WTC11 (cell line): ENCODE results near the gene AMPD3. TPM values are rescaled to one million over a fixed set of nuclear protein-coding genes. Genes with fewer than 3 reads are reported as not detected.

ENCODE experiments used
- ATAC-seq: fragments of 200-7000 bp; cut with Tn5 transposase; 2 replicates; pipeline ENCODE4 v1.10.0; 2021; ENCODE audit warnings: mild to moderate bottlenecking, moderate library complexity
- CTCF ChIA-PET: fragments of 300-600 bp; sonication (Branson Sonifier 250); formaldehyde crosslinking; loops from one replicate; lab custom pipeline; 2021; ENCODE audit warnings: antibody characterized with exemption; lab: Charles Lee
- POLR2A ChIA-PET: fragments of 350-600 bp; sonication (Branson Sonifier 250); formaldehyde crosslinking; loops from one replicate; lab custom pipeline; 2021; ENCODE audit warnings: antibody characterized with exemption; lab: Charles Lee
- DNase-seq: peaks from one replicate; pipeline ENCODE4 v3.0.0; 2021; ENCODE audit warnings: low spot score
- H3K27ac Mint-ChIP-seq: 2 replicates; pipeline ENCODE4 v1.8.0; 2021; ENCODE audit warnings: mixed read lengths
- H3K27me3 Mint-ChIP-seq: 2 replicates; pipeline ENCODE4 v1.8.0; 2021; ENCODE audit warnings: low read depth, mild to moderate bottlenecking, moderate library complexity, mixed read lengths
- H3K36me3 Mint-ChIP-seq: 2 replicates; pipeline ENCODE4 v1.8.0; 2021; ENCODE audit warnings: mixed read lengths
- H3K4me1 Mint-ChIP-seq: 2 replicates; pipeline ENCODE4 v1.8.0; 2022; ENCODE audit warnings: mixed read lengths
- H3K4me3 Mint-ChIP-seq: 2 replicates; pipeline ENCODE4 v1.8.0; 2021; ENCODE audit warnings: mild to moderate bottlenecking, moderate library complexity, mixed read lengths
- H3K9me3 Mint-ChIP-seq: 2 replicates; pipeline ENCODE4 v1.8.0; 2021; ENCODE audit warnings: mixed read lengths
- ATF3 ChIP-seq: sonication (generic); formaldehyde crosslinking; conservative IDR thresholded peaks from 2 replicates; pipeline ENCODE4 v1.8.1; 2022; ENCODE audit warnings: mild to moderate bottlenecking, missing genetic modification reagents
- ERG ChIP-seq: fragments of 250-450 bp; sonication (Bioruptor Pico); IDR thresholded peaks from 2 replicates; pipeline ENCODE4 v1.8.0; 2021; ENCODE audit warnings: mild to moderate bottlenecking
- ETV6 ChIP-seq: sonication (generic); formaldehyde crosslinking; IDR thresholded peaks from 2 replicates; pipeline ENCODE4 v1.8.1; 2022; ENCODE audit warnings: mild to moderate bottlenecking, missing genetic modification reagents
- FOXK1 ChIP-seq: sonication (generic); formaldehyde crosslinking; IDR thresholded peaks from 2 replicates; pipeline ENCODE4 v1.8.0; 2022; ENCODE audit warnings: mild to moderate bottlenecking, moderate library complexity, missing genetic modification reagents
- HMGXB4 ChIP-seq: sonication (generic); formaldehyde crosslinking; IDR thresholded peaks from 2 replicates; pipeline ENCODE4 v1.8.1; 2023; ENCODE audit warnings: mild to moderate bottlenecking, moderate library complexity, missing genetic modification reagents
- MAX ChIP-seq: sonication (generic); formaldehyde crosslinking; IDR thresholded peaks from 2 replicates; pipeline ENCODE4 v1.8.0; 2022; ENCODE audit warnings: mild to moderate bottlenecking, missing genetic modification reagents
- NR3C1 ChIP-seq: sonication (generic); formaldehyde crosslinking; conservative IDR thresholded peaks from 2 replicates; pipeline ENCODE4 v1.8.1; 2023; ENCODE audit warnings: low read depth, mild to moderate bottlenecking, missing genetic modification reagents
- PRRX2 ChIP-seq: fragments of 250-450 bp; sonication (Bioruptor Pico); IDR thresholded peaks from 2 replicates; pipeline ENCODE4 v1.8.0; 2021; ENCODE audit warnings: mild to moderate bottlenecking
- RELA ChIP-seq: sonication (generic); formaldehyde crosslinking; IDR thresholded peaks from 2 replicates; pipeline ENCODE4 v1.8.1; 2022; ENCODE audit warnings: missing genetic modification reagents, mild to moderate bottlenecking, borderline replicate concordance
- SMAD4 ChIP-seq: sonication (generic); formaldehyde crosslinking; IDR thresholded peaks from 2 replicates; pipeline ENCODE4 v1.8.0; 2022; ENCODE audit warnings: mild to moderate bottlenecking, missing genetic modification reagents
- SOX15 ChIP-seq: fragments of 250-450 bp; sonication (Bioruptor Pico); IDR thresholded peaks from 2 replicates; pipeline ENCODE4 v1.9.0; 2021; ENCODE audit warnings: mild to moderate bottlenecking
- TEAD1 ChIP-seq: sonication (generic); formaldehyde crosslinking; IDR thresholded peaks from 2 replicates; pipeline ENCODE4 v1.8.0; 2022; ENCODE audit warnings: mild to moderate bottlenecking, missing genetic modification reagents
- ZMAT4 ChIP-seq: fragments of 250-450 bp; sonication (Bioruptor Pico); IDR thresholded peaks from 2 replicates; pipeline ENCODE4 v1.9.0; 2021; ENCODE audit warnings: mild to moderate bottlenecking
- ZNF121 ChIP-seq: sonication (generic); formaldehyde crosslinking; IDR thresholded peaks from 2 replicates; pipeline ENCODE4 v1.8.0; 2023; ENCODE audit warnings: missing genetic modification reagents
- ZNF532 ChIP-seq: fragments of 250-450 bp; sonication (Bioruptor Pico); IDR thresholded peaks from 2 replicates; pipeline ENCODE4 v1.9.0; 2021; ENCODE audit warnings: mild to moderate bottlenecking, borderline replicate concordance
- total RNA-seq: library from RNA; stranded (reverse); gene quantifications from 3 replicates; pipeline ENCODE4 v1.2.3, GENCODE V29; 2021
- TF ChIP-seq, protein P1 (sequence below): sonication (generic); formaldehyde crosslinking; IDR thresholded peaks from 2 replicates; pipeline ENCODE4 v1.8.1; 2022; ENCODE audit warnings: low read depth, mild to moderate bottlenecking, moderate library complexity, missing genetic modification reagents, borderline replicate concordance
- TF ChIP-seq, protein P2 (sequence below): fragments of 250-450 bp; sonication (Bioruptor Pico); conservative IDR thresholded peaks from 2 replicates; pipeline ENCODE4 v1.9.0; 2021; ENCODE audit warnings: mild to moderate bottlenecking
- TF ChIP-seq, protein P3 (sequence below): fragments of 250-450 bp; sonication (Bioruptor Pico); IDR thresholded peaks from 2 replicates; pipeline ENCODE4 v1.9.0; 2021; ENCODE audit warnings: moderate library complexity, mild to moderate bottlenecking, inconsistent platforms, borderline replicate concordance

AMPD3 gene
- total RNA-seq, 1 experiment from 2014 or later: 6.4 TPM

GRCh38 chr11:10439924-10440323 is 15.1 kb upstream of the AMPD3 start:
- POLR2A ChIA-PET: no interaction called here
- Mint-ChIP-seq H3K27ac (no peak overlapping the region; the same call in 1 of the 2 replicates), H3K27me3 (peaks cover 1% of the 10 kb centered on the region; the same call in 1 of the 2 replicates), H3K36me3 (no peaks in the 10 kb centered on the region), H3K4me1 (no peaks in the 10 kb centered on the region), H3K9me3 (no peaks in the 10 kb centered on the region), H3K4me3 (no peak overlapping the region)
- TF ChIP-seq RELA (no peak), TEAD1 (CRISPR knock-in tag) (no peak), ERG (CRISPR knock-in tag) (no peak), NR3C1 (no peak), ZNF532 (no peak), ETV6 (CRISPR knock-in tag) (no peak), ZMAT4 (CRISPR knock-in tag) (no peak), SOX15 (CRISPR knock-in tag) (no peak), ATF3 (CRISPR knock-in tag) (no peak), SMAD4 (CRISPR knock-in tag) (no peak), HMGXB4 (CRISPR knock-in tag) (no peak), PRRX2 (CRISPR knock-in tag) (no peak), FOXK1 (CRISPR knock-in tag) (no peak), ZNF121 (CRISPR knock-in tag) (no peak), MAX (no peak)
- TF ChIP-seq, protein P1, sequence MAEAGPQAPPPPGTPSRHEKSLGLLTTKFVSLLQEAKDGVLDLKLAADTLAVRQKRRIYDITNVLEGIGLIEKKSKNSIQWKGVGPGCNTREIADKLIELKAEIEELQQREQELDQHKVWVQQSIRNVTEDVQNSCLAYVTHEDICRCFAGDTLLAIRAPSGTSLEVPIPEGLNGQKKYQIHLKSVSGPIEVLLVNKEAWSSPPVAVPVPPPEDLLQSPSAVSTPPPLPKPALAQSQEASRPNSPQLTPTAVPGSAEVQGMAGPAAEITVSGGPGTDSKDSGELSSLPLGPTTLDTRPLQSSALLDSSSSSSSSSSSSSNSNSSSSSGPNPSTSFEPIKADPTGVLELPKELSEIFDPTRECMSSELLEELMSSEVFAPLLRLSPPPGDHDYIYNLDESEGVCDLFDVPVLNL (CRISPR knock-in tag): no peak
- TF ChIP-seq, protein P2, sequence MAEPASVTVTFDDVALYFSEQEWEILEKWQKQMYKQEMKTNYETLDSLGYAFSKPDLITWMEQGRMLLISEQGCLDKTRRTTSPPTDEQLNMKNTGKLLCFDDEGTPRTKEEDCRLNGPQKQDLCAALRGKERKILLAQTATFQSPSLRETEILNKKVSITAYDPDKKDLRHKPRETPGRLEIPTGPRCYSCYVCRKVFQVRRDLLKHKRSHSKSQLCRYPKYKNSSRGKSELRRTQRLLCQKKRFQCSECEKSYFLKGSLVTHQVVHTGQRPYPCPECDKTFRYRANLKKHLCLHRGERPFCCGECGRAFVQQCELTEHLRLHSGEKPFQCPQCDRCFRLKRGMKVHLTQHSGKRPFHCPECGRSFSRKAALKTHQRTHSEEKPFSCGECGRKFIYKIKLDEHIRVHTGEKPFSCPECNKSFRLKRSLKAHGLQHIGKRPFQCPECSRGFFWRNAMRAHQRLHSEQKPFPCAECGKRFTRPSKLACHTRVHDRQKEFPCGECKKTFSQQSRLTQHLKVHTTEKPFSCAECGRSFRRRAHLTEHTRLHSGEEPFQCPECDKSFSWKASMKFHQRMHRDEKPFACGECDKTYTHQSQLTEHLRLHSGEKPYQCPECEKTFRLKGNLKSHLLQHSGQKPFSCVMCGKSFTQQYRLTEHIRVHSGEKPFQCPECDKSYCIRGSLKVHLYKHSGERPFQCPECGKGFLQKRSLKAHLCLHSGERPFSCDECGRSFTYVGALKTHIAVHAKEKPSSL (CRISPR knock-in tag): no peak
- TF ChIP-seq, protein P3, sequence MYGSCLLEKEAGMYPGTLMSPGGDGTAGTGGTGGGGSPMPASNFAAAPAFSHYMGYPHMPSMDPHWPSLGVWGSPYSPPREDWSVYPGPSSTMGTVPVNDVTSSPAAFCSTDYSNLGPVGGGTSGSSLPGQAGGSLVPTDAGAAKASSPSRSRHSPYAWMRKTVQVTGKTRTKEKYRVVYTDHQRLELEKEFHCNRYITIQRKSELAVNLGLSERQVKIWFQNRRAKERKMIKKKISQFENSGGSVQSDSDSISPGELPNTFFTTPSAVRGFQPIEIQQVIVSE (CRISPR knock-in tag): no peak
- CTCF ChIA-PET: no interaction called here
- ATAC-seq (no peak), DNase-seq (no peak)
